ENCODE data around the gene PLXNB2.

Gene PLXNB2

DNA sequence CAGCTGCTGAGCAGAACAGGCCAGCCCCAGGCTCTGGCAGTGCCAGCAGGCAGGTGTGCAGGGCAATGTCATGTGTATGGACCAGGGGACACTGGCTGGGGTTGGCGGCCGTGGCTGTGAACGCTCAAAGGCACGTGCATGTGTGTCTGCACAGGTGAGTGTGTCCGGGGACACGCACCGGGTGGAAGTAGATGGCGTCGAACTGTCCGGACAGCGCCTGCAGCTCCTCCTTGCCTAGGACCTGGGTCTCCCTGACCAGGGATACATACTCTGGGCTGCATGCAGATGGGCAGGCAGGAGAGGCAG, 57.2 kb downstream of the PLXNB2 start:
- H3K27ac Mint-ChIP-seq, result no peak overlapping the region
- TF ChIP-seq, protein P1, sequence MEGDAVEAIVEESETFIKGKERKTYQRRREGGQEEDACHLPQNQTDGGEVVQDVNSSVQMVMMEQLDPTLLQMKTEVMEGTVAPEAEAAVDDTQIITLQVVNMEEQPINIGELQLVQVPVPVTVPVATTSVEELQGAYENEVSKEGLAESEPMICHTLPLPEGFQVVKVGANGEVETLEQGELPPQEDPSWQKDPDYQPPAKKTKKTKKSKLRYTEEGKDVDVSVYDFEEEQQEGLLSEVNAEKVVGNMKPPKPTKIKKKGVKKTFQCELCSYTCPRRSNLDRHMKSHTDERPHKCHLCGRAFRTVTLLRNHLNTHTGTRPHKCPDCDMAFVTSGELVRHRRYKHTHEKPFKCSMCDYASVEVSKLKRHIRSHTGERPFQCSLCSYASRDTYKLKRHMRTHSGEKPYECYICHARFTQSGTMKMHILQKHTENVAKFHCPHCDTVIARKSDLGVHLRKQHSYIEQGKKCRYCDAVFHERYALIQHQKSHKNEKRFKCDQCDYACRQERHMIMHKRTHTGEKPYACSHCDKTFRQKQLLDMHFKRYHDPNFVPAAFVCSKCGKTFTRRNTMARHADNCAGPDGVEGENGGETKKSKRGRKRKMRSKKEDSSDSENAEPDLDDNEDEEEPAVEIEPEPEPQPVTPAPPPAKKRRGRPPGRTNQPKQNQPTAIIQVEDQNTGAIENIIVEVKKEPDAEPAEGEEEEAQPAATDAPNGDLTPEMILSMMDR (IDR thresholded peaks at IDR 0.05), result no peak
- no peak for DNase-seq
- no peaks in the 10 kb centered on the region for H3K27me3 Mint-ChIP-seq (ENCODE audit: low read depth, poor library complexity)
- no peaks in the 10 kb centered on the region for H3K36me3 Mint-ChIP-seq (ENCODE audit: low read depth)
- no peaks in the 10 kb centered on the region for H3K9me3 Mint-ChIP-seq
- peak overlapping the region; percentile 77 for H3K4me3 Mint-ChIP-seq
- H3K4me1 Mint-ChIP-seq, result peaks cover 20% of the 10 kb centered on the region

DNA sequence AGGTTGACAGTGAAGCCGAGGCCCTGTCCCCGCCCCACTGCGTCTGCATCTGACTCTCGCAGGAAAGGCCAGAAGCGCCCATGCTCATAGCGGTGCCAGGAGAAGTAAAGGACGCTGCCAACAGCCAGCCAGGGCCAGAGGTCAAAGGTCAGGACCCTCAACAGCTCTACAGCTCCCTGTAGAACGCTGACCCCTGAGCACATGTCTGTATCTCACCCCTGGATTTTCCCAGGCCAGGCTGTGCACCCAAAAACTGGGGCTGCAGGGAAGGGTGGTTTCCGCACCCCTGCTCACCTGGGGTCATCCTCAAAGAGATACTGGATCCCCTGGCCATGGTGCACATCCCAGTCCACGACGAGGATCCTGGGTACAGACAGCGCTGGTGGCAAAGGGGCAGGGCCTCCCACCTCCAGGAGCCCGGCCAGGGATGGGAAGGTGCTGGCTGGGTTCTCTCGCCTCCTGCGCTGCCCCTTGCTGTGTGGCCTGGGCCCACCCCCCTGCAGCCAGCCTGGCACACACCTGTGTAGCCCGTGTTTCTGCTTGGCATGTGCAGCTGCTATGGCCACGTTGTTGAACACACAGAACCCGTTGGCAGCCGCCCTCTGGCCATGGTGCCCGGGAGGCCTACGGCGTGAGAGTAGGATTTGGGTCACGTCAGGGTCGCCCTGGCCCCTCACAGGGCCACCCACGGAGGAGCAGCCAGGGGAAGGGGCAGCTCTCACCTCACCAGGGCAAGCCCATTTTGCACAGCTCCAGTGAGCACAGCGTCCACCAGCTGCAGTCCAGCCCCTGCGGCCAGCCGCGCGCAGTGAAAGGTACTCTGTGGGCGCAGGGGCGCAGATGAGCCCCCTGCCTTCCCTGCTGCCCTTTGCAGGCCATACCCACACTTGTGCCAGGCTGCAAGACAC, 57.9 kb downstream of the PLXNB2 start:
- H3K9me3 Mint-ChIP-seq, result no peaks in the 10 kb centered on the region

DNA sequence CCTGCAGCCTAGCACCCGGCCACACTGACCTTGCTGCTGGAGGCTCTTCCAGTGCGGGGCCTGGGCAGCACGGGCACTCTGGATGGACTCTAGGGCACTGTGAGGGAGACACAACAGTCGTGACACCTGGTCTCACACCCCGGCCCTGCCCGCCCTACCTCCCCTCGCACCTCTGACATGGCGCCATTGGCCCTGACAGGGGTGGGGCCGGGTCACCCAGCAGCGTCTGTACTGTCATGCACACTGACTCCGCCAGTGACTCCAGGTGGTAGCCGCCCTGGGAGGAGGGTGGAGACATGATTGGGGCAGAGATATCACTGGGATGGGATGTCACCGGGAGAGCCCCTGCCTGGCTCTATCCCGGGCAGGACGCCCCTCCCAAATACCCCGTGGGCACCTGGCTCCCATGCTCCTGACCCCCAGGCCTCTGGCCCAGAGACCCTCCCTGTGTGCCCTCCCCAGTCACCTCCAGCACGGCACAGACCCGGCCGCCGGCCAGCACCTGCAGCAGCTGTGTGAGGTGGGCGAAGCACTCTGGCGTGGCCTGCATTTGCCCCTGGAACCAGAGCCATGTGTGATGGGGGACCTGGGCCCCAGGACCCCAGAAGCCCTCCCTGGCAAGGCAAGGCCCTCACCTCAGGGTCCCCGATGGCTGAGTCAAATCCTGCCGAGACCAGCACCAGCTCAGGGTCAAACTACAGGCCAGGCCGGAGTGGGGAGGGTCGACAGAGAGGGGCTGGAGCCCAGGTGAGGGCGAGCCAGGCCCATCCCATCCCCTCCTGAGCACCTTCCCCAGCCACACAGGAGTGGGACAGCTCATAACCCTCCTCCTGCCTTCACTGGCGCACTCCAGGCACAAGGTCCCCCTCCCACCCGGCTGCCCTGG, 59.0 kb downstream of the PLXNB2 start:
- no peak overlapping the region for H3K4me3 Mint-ChIP-seq
- TF ChIP-seq, protein P1 (IDR thresholded peaks at IDR 0.05), result no peak
- no peaks in the 10 kb centered on the region for H3K27me3 Mint-ChIP-seq (ENCODE audit: low read depth, poor library complexity)
- no peaks in the 10 kb centered on the region for H3K9me3 Mint-ChIP-seq
- H3K4me1 Mint-ChIP-seq, result peaks cover 36% of the 10 kb centered on the region
- H3K36me3 Mint-ChIP-seq (ENCODE audit: low read depth), result no peaks in the 10 kb centered on the region
- H3K27ac Mint-ChIP-seq, result no peak overlapping the region
- DNase-seq, result no peak

More for the DNA sequence above, 57.9 kb downstream of the PLXNB2 start:
- peak overlapping the region; percentile 77 for H3K4me3 Mint-ChIP-seq
- DNase-seq, result no peak
- no peaks in the 10 kb centered on the region for H3K27me3 Mint-ChIP-seq (ENCODE audit: low read depth, poor library complexity)
- no peaks in the 10 kb centered on the region for H3K36me3 Mint-ChIP-seq (ENCODE audit: low read depth)
- H3K27ac Mint-ChIP-seq, result no peak overlapping the region
- peaks cover 26% of the 10 kb centered on the region for H3K4me1 Mint-ChIP-seq
- TF ChIP-seq, protein P1 (IDR thresholded peaks at IDR 0.05), result no peak

GRCh38 chr22:50247748-50248147, 59.7 kb downstream of the PLXNB2 start:
- peaks cover 42% of the 10 kb centered on the region for H3K4me1 Mint-ChIP-seq
- H3K27me3 Mint-ChIP-seq (ENCODE audit: low read depth, poor library complexity), result no peaks in the 10 kb centered on the region
- H3K27ac Mint-ChIP-seq, result peak overlapping the region; percentile 88
- H3K36me3 Mint-ChIP-seq (ENCODE audit: low read depth), result no peaks in the 10 kb centered on the region
- peak overlapping the region; percentile 52 for H3K4me3 Mint-ChIP-seq
- no peaks in the 10 kb centered on the region for H3K9me3 Mint-ChIP-seq
- peak; percentile 67 for DNase-seq
- TF ChIP-seq, protein P1 (IDR thresholded peaks at IDR 0.05), result no peak

GRCh38 chr22:50246242-50247175, 60.9 kb downstream of the PLXNB2 start:
- DNase-seq, result no peak
- Mint-ChIP-seq H3K27ac (peak overlapping the region; percentile 64), H3K9me3 (no peaks in the 10 kb centered on the region), H3K36me3 (ENCODE audit: low read depth) (no peaks in the 10 kb centered on the region), H3K4me1 (peaks cover 55% of the 10 kb centered on the region), H3K27me3 (ENCODE audit: low read depth, poor library complexity) (peaks cover 4% of the 10 kb centered on the region), H3K4me3 (peak overlapping the region; percentile 96)
- TF ChIP-seq, protein P1 (IDR thresholded peaks at IDR 0.05), result no peak
